DMS79 treated with DMSO at 0.1 percent for 48 hours (cell line): ENCODE results near the gene OR2L3.
"Not testable (repeated sequence)": the region's sequence is repeated elsewhere in the genome, so short reads cannot be mapped to it uniquely, and the experiment has no call there.

Source experiments
- DNase-seq: peaks from one replicate; lab custom pipeline; 2025; lab: John Stamatoyannopoulos, UW

The OR2L3 gene

DNA sequence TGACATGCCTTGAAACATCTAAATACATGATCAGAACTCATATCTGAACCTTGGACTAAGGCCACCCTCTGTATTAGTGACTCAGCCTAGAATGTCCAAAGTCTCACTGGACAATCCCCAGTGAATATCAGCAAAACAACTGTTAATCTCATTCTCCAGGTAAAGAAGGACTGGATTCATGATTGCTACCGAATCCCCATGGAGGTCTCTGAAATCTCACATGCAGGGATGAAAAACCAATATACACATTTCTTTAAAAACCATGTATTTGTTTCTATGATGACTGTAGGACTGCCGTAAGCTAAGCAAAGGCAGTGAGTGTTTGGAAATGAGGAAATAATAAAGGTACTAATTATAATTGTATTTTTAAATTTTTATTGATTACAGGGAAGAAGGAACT is at the start of gene OR2L3:
TSS of gene OR2L3 (plus strand) at position 301 of the 400 bp plus-strand sequence. CDS start 13,846 bp downstream, outside the sequence.
- DNase-seq, result no peak

DNA sequence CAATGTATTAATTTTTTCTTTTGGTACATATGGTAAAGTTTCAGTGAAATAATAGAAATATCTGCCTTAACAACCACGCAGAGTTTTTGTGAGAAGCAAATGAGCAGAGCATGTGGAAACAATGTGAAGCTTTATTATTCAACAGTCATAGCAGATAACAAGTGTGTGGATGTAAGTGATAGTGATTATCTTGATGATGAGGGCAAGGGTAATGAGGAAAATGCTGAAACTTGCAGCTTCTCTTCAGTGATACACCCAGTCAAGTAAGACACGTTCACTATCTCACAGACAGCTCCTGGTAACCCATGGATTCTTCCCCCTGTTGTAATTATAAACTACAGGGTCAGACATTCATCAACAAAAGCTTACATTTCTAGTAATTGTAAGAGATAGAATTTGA is 47.8 kb upstream of the OR2L3 start:
- no peak for DNase-seq

GRCh38 chr1:248000169-248000568 is 46.5 kb upstream of the OR2L3 start:
- DNase-seq, result no peak

GRCh38 chr1:248007778-248008177 is 38.9 kb upstream of the OR2L3 start:
- DNase-seq, result no peak

DNA sequence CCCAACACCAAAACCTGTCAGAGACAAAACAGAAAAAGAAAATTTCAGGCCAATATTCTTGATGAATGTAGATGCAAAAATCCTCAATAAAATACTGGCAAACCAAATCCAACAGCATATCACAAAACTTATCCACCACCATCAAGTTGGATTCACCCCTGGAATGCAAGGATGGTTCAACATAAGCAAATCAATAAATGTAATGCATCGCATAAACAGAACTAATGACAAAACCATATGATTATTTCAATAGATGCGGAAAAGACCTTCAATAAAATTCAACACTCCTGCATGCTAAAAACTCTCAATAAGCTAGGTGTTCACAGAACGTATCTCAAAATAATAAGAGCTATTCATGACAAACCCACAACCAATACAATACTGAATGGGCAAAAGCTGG is 37.0 kb upstream of the OR2L3 start:
- no peak for DNase-seq

DNA sequence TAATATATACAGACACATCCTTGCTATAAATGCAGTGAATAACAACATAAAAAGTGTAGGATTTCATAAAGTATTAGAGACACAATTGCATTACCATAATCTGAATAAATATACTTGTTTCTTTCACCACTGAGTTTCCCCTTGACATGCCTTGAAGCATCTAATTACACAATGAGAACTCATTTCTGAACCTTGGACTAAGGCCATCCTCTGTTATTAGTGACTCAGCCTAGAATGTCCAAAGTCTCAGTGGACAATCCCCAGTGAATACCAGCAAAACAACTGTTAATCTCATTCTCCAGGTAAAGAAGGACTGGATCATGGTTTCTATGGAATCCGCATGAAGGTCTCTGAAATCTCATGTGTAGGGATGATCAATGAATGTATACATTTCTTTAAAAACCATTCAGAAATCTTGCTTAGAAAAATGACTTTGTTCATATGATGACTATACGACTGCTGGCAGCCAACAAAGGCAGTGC is 33.4 kb upstream of the OR2L3 start, which contains the start of gene OR2L5:
TSS of gene OR2L5 (plus strand) at position 432 of the 482 bp plus-strand sequence. CDS start 8,288 bp downstream, outside the sequence.
- DNase-seq, result no peak

GRCh38 chr1:248015803-248016202 is 30.8 kb upstream of the OR2L3 start:
- DNase-seq, result no peak

DNA sequence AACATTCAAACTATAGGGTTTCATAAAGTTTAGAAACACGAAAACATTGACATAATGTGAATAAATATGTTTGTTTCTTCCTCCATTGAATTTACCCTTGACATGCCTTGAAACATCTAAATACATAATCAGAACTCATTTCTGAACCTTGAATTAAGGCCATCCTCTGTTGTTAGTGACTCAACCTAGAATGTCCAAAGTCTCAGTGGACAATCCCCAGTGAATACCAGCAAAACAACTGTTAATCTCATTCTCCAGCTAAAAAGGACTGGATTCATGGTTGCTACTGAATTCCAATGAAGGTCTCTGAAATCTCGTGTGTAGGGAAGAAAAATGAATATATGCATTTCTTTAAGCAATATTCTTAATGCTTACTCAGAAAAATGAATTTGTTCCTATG is 16.9 kb upstream of the OR2L3 start, which contains the start of gene OR2L2:
TSS of gene OR2L2 (plus strand) at position 301 of the 400 bp plus-strand sequence. CDS start 8,198 bp downstream, outside the sequence.
- no peak for DNase-seq

GRCh38 chr1:248045209-248045608 is 1.4 kb upstream of the OR2L3 start:
- DNase-seq, result no peak

GRCh38 chr1:248047008-248047407 is 372 bp downstream of the OR2L3 start:
- DNase-seq, result no peak

DNA sequence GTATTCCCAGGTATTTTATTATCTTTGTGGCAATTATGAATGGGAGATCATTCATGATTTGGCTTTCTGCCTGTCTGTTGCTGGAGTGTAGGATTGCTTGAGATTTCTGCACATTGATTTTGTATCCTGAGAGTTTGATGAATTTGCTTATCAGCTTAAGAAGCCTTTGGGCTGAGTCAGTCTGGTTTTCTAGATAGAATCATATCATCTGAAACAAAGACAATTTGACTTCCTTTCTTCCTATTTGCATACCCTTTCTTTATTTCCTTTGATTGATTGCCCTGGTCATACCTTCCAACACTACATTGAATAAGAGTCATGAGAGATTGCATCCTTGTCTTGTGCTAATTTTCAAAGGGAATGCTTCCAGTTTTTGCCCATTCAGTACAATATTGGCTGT is 8.0 kb downstream of the OR2L3 start:
- DNase-seq, result no peak

DNA sequence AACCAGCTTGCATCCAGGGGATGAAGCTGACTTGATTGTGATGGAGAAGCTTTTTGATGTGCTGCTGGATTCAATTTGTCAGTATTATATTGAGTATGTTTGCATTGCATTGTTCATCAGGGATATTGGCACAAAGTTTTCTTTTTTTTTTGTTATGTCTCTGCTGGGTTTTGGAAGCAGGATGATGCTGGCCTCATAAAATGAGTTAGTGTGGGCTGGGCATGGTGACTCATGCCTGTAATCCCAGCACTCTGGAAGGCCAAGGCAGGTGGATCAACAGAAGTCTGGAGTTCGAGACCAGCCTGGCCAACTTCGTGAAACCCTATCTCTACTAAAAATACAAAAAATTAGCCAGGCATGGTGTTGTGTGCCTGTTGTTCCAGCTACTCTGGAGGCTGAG is 8.6 kb downstream of the OR2L3 start:
- DNase-seq, result no peak

DNA sequence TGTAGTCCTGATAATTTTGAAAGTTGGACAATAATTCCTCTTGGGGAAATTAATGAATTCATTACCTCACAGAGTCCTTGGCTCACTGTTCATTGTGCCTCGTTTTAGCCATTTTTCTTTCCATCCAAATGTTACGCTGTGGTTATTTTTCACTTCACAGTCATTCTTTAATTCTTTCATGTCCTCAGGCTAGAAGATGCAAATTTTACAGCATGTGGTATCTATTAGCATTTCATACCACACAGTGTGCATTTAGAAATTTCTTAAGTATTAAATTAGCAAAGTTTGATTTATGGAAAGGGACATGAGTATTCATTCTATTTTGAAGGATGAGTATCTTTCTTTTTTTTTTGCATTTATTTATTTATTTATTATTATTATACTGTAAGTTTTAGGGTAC is 18.4 kb downstream of the OR2L3 start:
- no peak for DNase-seq

DNA sequence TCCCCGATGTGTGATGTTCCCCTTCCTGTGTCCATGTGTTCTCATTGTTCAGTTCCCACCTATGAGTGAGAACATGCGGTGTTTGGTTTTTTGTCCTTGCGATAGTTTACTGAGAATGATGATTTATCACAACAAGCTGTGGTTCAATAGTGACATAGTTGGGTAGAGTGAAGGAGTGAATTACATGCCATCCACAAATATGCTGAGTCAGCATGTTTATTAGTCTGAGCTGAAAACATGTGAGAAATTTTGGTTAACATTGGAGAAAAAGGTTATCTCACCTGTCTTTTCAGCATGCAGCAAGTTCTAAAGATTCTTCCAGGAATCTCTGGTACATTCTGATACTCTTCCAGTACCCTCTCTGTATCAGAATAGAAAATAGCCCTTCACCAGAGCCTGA is 19.0 kb downstream of the OR2L3 start:
- DNase-seq, result no peak

- not testable (repeated sequence) for DNase-seq
Observed at GRCh38 chr1:248083864-248084263, 37.2 kb downstream of the OR2L3 start.

GRCh38 chr1:248094884-248095283 is 48.2 kb downstream of the OR2L3 start, which contains the start of gene OR2L13:
OR2L13 (plus strand) TSS chr1:248095184; CDS start chr1:248099376, 4,192 bp downstream.
- DNase-seq, result no peak

GRCh38 chr1:248098529-248098928 is 51.9 kb downstream of the OR2L3 start:
- no peak for DNase-seq

DNA sequence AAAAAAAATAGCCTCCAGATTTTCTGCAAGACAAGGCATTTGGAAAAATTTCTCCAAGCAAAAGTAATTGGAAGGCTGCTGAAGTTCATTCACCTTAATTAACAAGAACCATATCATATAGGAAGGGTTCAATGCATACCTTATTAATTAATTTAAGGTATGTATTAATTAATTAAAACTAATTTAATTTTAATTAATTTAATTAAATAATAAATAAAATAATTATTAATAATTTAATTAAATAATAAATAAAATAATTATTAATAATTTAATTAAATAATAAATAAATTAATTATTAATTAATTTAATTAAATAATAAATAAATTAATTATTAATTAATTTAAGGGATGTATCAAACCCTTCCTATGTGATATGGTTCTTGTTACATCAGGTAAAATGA is 56.2 kb downstream of the OR2L3 start:
- DNase-seq, result no peak

DNA sequence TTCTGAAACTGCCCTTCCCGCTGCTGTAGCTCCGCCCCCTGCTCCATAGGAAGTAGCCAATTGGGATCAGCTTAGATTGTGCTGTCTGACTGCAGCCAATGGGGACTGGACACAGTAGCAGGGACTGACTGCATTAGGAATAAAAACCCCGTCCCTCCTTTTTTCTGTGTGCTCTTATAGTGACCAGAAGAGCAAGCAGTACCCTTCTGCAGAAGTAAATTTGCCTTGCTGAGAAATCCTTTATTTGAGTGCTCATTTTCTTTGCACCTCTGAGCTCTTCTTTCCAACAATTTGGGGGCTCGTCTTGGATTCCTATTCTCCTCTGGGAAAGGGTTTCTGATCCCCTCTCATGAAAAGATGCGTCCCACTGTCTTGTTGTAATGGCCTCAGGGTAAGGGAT is 64.5 kb downstream of the OR2L3 start:
- DNase-seq, result no peak
